ENCODE results near the gene SLC26A2. TPM values are rescaled to one million over a fixed set of nuclear protein-coding genes. Genes with fewer than 3 reads are reported as not detected.

SLC26A2 gene
- total RNA-seq, 1 donor from 2014 or later = 15.4 TPM

- peaks cover 9% of the 10 kb centered on the region for H3K36me3 ChIP-seq (ENCODE audit: control insufficient read depth, insufficient read depth, low read length)
- no peak for TF ChIP-seq CTCF (IDR thresholded peaks at IDR 0.05; ENCODE audit: insufficient read depth, low read length, poor library complexity, severe bottlenecking)
- H3K4me3 ChIP-seq (ENCODE audit: low read depth, low read length) = no peak overlapping the region
- H3K27me3 ChIP-seq (ENCODE audit: control insufficient read depth, insufficient read depth, low read length) = no peaks in the 10 kb centered on the region
- DNase-seq (ENCODE audit: low read depth) = no peak
These were observed 56.9 kb downstream of the SLC26A2 start for GRCh38 chr5:150017226-150018005.

- no peak for TF ChIP-seq CTCF (IDR thresholded peaks at IDR 0.05; ENCODE audit: insufficient read depth, low read length, poor library complexity, severe bottlenecking)
- no peak overlapping the region for H3K4me3 ChIP-seq (ENCODE audit: low read depth, low read length)
- no peaks in the 10 kb centered on the region for H3K27me3 ChIP-seq (ENCODE audit: control insufficient read depth, insufficient read depth, low read length)
- no peak for DNase-seq (ENCODE audit: low read depth)
- H3K36me3 ChIP-seq (ENCODE audit: control insufficient read depth, insufficient read depth, low read length) = peaks cover 8% of the 10 kb centered on the region
These were observed 59.7 kb downstream of the SLC26A2 start for GRCh38 chr5:150020249-150020648.

DNA sequence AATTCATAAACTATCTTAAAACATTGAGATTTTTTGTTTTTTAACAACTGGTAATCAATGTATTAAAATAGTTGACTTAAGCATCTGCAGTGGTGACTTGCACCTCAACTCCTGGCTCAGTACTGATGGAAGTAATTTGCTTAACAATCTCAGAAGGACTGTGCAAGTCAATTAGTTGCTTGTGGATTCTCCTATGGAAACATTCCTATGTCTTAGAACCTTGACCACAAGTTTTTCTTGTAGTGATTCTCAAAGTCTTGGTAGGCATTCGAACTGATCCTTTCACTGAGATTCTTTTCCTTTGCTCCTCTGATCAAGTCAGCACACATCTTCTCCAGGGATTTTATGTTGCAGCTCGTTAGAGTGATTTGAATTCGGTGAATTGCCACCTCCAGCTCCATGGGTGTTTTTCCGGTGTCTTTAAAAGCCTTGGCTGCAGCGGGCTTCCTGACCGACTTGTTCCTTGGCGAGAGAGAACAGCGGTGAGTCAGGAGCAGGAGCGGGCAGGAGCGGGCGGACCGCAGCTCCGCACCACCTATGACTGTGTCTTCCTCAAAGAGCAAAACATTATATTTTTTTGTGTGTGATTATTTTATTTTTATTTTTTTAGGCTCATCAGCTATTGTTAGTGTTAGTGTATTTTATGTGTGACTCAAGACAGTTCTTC, 61.1 kb downstream of the SLC26A2 start:
- H3K4me3 ChIP-seq (ENCODE audit: low read depth, low read length) = no peak overlapping the region
- DNase-seq (ENCODE audit: low read depth) = no peak
- no peaks in the 10 kb centered on the region for H3K27me3 ChIP-seq (ENCODE audit: control insufficient read depth, insufficient read depth, low read length)
- peaks cover 4% of the 10 kb centered on the region for H3K36me3 ChIP-seq (ENCODE audit: control insufficient read depth, insufficient read depth, low read length)
- TF ChIP-seq CTCF (IDR thresholded peaks at IDR 0.05; ENCODE audit: insufficient read depth, low read length, poor library complexity, severe bottlenecking) = no peak

- Histone ChIP-seq H3K36me3 (ENCODE audit: control insufficient read depth, insufficient read depth, low read length) (peaks cover 7% of the 10 kb centered on the region), H3K4me3 (ENCODE audit: low read depth, low read length) (no peak overlapping the region), H3K27me3 (ENCODE audit: control insufficient read depth, insufficient read depth, low read length) (no peaks in the 10 kb centered on the region)
- no peak for DNase-seq (ENCODE audit: low read depth)
- TF ChIP-seq CTCF (IDR thresholded peaks at IDR 0.05; ENCODE audit: insufficient read depth, low read length, poor library complexity, severe bottlenecking) = no peak
These were observed 61.6 kb downstream of the SLC26A2 start for GRCh38 chr5:150022158-150022531.

- peaks cover 7% of the 10 kb centered on the region for H3K36me3 ChIP-seq (ENCODE audit: control insufficient read depth, insufficient read depth, low read length)
These were observed 62.1 kb downstream of the SLC26A2 start for GRCh38 chr5:150022681-150023080.

More at GRCh38 chr5:150022681-150023080, 62.1 kb downstream of the SLC26A2 start:
- no peak for TF ChIP-seq CTCF (IDR thresholded peaks at IDR 0.05; ENCODE audit: insufficient read depth, low read length, poor library complexity, severe bottlenecking)
- Histone ChIP-seq H3K27me3 (ENCODE audit: control insufficient read depth, insufficient read depth, low read length) (no peaks in the 10 kb centered on the region), H3K4me3 (ENCODE audit: low read depth, low read length) (no peak overlapping the region)
- DNase-seq (ENCODE audit: low read depth) = no peak

Measured in kidney epithelial cell (primary cell).